ENCODE data around the gene SLC35F1.

Gene SLC35F1

DNA sequence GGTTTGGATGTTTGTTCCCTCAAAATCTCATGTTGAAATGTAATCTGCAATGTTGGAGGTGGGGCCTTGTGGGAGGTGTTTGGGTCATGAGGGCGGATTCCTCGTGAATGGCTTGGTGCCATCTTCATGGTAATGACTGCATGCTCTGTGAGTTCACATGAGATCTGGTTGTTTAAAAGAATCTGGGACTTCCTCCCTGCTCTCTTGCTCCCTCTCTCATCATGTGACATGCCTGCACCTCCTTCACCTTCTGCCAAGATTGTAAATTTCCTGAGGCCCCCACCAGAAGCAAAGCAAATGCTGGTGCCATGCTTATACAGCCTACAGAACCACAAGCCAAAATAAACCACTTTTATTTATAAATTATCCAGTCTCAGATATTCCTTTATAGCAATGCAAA lies 390.8 kb downstream of the SLC35F1 start:
- H3K36me3 Mint-ChIP-seq (ENCODE audit: insufficient read depth): no peaks in the 10 kb centered on the region

DNA sequence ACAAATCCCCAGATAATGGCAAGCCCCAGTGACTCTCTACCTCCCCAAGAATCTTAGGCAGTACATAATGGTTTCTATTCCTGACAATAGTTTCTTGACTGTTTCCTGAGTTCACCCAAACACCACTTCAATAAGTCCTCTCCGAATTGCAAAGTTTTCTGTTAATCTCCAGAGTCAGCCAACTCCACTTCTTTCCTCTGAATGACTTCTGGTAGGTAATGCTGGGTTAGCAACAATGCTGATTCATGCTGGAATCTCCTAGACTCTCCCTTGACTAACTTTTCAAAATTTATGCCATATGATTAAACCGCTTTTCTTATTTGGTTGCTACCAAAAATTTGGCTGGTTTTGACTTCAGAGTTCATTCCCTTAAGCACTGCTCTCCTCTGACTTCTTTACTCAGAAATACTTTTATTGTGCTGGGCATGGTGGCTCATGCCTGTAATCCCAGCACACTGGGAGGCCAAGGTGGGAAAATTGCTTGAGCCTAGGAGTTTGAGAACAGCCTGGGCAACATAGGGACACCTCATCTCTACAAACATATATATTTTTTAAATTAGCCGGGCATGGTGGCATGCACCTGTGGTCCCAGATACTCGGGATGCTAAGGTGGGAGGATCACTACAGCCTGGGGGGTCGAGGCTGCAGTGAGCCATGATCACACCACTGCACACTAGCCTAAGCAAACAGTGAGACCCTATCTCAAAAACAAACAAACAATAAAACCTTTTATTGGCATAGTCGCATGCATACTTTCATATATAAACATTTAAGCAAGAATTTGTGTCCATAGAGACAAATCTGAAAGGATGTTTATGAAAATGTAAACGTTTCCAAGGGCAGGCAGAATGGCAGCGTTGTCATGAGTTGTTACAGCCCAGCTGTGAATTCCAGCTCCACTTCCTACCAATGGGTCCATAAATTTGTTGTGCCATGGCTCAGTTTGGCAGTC lies 391.7 kb downstream of the SLC35F1 start:
- no peaks in the 10 kb centered on the region for H3K9me3 Mint-ChIP-seq
- no peaks in the 10 kb centered on the region for H3K36me3 Mint-ChIP-seq (ENCODE audit: insufficient read depth)
- no peaks in the 10 kb centered on the region for H3K4me1 Mint-ChIP-seq (ENCODE audit: low read depth in 2 of 2)
- DNase-seq: no peak
- H3K27ac Mint-ChIP-seq: no peak overlapping the region
- H3K4me3 Mint-ChIP-seq: no peak overlapping the region
- peaks cover 22 to 29% of the 10 kb centered on the region in 2 donors for H3K27me3 Mint-ChIP-seq
- ATAC-seq (replicated peaks): no peak

More for the DNA sequence above, 390.8 kb downstream of the SLC35F1 start:
- H3K9me3 Mint-ChIP-seq: no peaks in the 10 kb centered on the region
- H3K4me1 Mint-ChIP-seq (ENCODE audit: low read depth in 2 of 2): no peaks in the 10 kb centered on the region
- ATAC-seq (replicated peaks) (no peak), DNase-seq (no peak)
- H3K27me3 Mint-ChIP-seq: peaks cover 24 to 29% of the 10 kb centered on the region in 2 donors
- no peak overlapping the region for H3K27ac Mint-ChIP-seq
- no peak overlapping the region for H3K4me3 Mint-ChIP-seq

DNA sequence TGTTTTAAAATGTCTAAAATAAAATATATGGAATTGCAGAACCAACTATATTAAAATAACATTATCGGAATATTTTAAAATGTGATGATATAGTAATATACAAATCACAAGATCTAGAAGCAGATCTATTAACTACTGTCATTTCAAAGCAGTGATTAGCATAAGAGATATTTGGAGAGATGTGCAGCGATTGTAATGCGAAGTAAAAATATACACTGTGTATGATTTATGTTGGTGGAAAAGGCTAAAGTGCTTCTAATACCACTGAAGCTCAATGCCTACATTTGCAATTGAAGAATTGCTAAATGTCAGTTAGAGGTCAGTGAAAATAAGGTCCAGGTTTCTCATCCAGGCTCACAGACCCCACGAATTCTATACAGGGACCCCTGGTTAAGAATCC lies 392.4 kb downstream of the SLC35F1 start:
- H3K27me3 Mint-ChIP-seq: peaks cover 22 to 30% of the 10 kb centered on the region in 2 donors
- H3K4me1 Mint-ChIP-seq (ENCODE audit: low read depth in 2 of 2): no peaks in the 10 kb centered on the region
- no peak for ATAC-seq (replicated peaks)
- no peak overlapping the region for H3K27ac Mint-ChIP-seq
- H3K36me3 Mint-ChIP-seq (ENCODE audit: insufficient read depth): no peaks in the 10 kb centered on the region
- no peak for DNase-seq
- no peaks in the 10 kb centered on the region for H3K9me3 Mint-ChIP-seq
- H3K4me3 Mint-ChIP-seq: no peak overlapping the region

GRCh38 chr6:118304321-118304720 lies 397.3 kb downstream of the SLC35F1 start:
- DNase-seq: no peak
- Mint-ChIP-seq H3K27me3 (peaks cover 5 to 10% of the 10 kb centered on the region in 2 donors), H3K4me3 (no peak overlapping the region), H3K27ac (no peak overlapping the region), H3K36me3 (ENCODE audit: insufficient read depth) (no peaks in the 10 kb centered on the region), H3K9me3 (no peaks in the 10 kb centered on the region), H3K4me1 (ENCODE audit: low read depth in 2 of 2) (no peaks in the 10 kb centered on the region)
- ATAC-seq (replicated peaks): no peak

DNA sequence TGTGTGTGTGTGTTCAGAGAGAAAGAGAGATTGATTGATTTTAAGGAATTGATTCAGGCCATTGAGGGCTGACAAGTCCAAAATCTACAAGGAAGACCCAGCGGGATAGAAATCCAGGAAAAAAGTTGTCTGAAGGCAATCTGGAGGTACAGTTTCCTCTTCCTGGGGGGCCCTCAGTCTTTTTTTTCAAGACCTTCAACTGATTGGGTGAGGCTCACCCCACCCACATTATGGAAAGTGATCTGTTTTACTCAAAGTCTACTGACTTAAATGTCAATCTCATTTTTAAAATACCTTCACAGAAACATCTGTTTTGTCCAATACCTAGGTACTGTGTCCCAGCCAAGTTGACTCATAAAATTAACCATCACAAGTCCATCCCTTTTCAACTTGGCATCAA lies 398.0 kb downstream of the SLC35F1 start:
- H3K4me1 Mint-ChIP-seq (ENCODE audit: low read depth in 2 of 2): no peaks in the 10 kb centered on the region
- ATAC-seq (replicated peaks) (no peak), DNase-seq (no peak)
- H3K9me3 Mint-ChIP-seq: no peaks in the 10 kb centered on the region
- H3K4me3 Mint-ChIP-seq: no peak overlapping the region
- H3K36me3 Mint-ChIP-seq (ENCODE audit: insufficient read depth): no peaks in the 10 kb centered on the region
- H3K27ac Mint-ChIP-seq: no peak overlapping the region
- peaks cover 5 to 10% of the 10 kb centered on the region in 2 donors for H3K27me3 Mint-ChIP-seq

DNA sequence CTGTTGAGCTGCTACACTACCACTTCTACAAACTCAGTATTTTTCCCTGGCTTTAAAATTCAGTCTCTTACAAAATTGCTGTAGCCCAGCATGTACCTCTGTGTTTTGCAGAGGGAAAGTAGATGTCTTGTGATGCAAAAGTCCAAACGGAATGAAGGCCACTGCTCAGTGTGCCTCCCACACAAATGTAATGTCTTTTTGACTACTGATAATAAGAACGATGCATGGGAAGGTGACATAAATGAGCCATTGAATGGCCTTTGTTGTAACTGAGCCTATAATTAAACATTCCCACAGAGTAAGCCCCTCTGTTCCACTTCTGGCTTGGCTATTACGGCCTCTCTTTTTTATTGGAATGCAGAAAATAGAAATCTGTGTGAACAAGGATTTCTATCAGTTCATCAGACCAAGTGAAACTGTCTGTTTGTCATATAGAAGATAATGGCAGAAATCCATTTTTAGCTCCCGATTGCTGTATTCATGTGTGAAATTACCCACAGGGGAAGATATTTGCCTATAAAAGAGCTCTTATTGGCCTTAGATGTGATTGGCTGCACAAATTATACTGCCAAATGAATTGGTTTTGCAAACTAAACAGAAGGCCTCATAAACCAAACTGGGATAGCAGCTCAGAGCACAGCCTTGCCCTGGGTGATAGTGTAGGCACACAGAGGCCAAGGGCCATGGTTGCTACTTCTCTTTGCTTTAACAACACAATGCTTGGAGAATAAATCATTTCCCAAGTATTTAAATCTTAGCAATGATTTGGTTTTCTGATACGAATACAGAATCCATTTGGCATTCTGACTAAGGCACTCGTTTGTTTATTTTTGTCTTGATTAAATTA lies 399.6 kb downstream of the SLC35F1 start:
- Mint-ChIP-seq H3K4me1 (ENCODE audit: low read depth in 2 of 2) (no peaks in the 10 kb centered on the region), H3K4me3 (no peak overlapping the region), H3K27ac (no peak overlapping the region), H3K9me3 (no peaks in the 10 kb centered on the region), H3K27me3 (peaks cover 5 to 10% of the 10 kb centered on the region in 2 donors), H3K36me3 (ENCODE audit: insufficient read depth) (no peaks in the 10 kb centered on the region)
- ATAC-seq (replicated peaks) (no peak), DNase-seq (no peak)

DNA sequence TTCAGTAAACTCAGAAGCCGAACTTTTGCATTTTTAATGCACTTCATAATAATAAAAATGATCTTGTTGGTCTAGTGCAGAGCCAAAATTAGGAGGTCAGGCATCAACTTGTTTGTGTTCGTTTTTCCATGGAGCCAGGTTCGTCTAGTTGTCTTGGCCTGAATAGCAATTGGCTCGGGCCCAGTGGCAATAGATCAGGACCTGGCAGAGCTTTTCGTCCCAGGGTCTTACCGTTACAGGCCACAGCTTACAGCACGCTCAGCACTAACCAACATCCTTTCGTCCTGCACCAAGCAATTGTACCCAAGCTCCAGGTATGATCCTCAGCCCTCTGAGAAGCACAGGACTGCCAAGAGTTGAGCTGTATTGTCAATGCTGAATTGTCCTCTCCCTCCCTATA lies 400.5 kb downstream of the SLC35F1 start:
- DNase-seq: no peak
- Mint-ChIP-seq H3K36me3 (ENCODE audit: insufficient read depth) (no peaks in the 10 kb centered on the region), H3K9me3 (no peaks in the 10 kb centered on the region), H3K4me1 (ENCODE audit: low read depth in 2 of 2) (no peaks in the 10 kb centered on the region), H3K27ac (no peak overlapping the region), H3K27me3 (peaks cover 5 to 10% of the 10 kb centered on the region in 2 donors), H3K4me3 (no peak overlapping the region)
- no peak for ATAC-seq (replicated peaks)

DNA sequence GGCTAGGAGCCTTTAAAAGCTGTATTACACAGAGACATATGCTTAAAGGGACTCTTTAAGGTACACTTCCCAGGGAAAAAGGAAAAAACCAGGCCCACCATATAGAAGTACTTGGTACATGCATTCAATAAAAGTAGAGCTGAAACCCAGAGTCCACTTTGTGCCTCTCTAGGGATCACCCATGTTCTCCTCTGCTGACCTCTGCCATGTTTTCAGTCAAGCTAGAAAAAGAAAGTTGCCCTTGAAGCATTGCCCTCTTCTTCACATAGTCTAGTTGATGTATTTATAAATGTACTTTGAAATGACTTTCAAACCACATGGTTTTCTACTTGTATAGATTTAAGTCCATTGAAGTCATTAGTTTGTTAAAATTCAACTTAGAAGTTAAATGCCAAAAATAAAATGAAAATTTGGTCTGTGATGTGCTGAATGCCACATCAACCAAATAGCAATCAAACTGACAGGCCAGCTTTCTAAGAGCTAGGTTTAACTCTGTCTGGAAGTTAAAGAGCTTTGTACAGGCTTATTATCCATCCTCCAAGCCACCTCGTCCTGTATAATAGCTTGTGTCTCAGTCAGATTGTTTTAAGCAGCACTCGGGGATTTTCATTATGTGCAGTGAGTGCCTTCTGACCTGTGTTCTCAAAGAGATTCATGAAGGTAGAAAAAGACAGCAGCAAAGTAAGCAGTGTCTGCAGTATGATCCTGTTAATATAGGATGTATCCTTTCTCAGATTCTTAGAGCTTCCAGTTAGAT lies 402.5 kb downstream of the SLC35F1 start:
- DNase-seq: no peak
- H3K4me3 Mint-ChIP-seq: no peak overlapping the region

GRCh38 chr6:118313208-118313607 lies 406.1 kb downstream of the SLC35F1 start:
- Mint-ChIP-seq H3K4me3 (no peak overlapping the region), H3K36me3 (ENCODE audit: insufficient read depth) (no peaks in the 10 kb centered on the region), H3K27me3 (peaks cover 0 to 12% of the 10 kb centered on the region in 2 donors), H3K27ac (no peak overlapping the region), H3K9me3 (no peaks in the 10 kb centered on the region), H3K4me1 (ENCODE audit: low read depth in 2 of 2) (no peaks in the 10 kb centered on the region)
- no peak for ATAC-seq (replicated peaks)
- DNase-seq: no peak

More for the DNA sequence above, 402.5 kb downstream of the SLC35F1 start:
- H3K27me3 Mint-ChIP-seq: peaks cover 4 to 10% of the 10 kb centered on the region in 2 donors
- H3K9me3 Mint-ChIP-seq: no peaks in the 10 kb centered on the region
- no peaks in the 10 kb centered on the region for H3K36me3 Mint-ChIP-seq (ENCODE audit: insufficient read depth)
- H3K27ac Mint-ChIP-seq: no peak overlapping the region
- ATAC-seq (replicated peaks): no peak
- no peaks in the 10 kb centered on the region for H3K4me1 Mint-ChIP-seq (ENCODE audit: low read depth in 2 of 2)

GRCh38 chr6:118313762-118314161 lies 406.7 kb downstream of the SLC35F1 start:
- no peak overlapping the region for H3K27ac Mint-ChIP-seq
- no peak for ATAC-seq (replicated peaks)

DNA sequence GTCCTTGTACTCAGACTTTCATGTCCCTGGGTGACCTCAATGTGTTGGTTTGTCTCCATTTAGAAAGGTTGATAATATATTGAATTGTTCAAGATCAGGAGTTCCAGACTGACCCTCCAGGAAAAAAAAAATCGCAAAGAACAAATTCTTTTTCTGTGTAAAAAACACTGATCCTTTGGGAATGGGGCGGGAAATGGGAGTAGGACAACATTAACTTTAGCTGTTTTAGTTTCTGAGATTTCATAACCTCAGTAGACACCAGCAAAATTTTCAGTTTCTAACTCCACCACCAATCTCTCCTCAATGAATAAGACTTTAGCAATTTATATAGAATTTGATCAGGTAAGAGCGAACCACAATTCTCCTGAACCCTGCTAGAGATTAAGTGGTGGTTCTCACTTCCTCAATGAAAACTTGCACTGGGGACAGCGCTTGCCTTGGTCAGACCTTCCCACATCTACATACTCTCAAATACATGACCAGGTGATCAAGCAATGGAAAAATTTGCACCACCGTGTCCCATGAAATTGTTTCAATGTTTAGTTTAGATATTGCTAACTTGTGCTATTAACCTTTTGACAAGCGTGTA lies 409.8 kb downstream of the SLC35F1 start:
- DNase-seq (no peak), ATAC-seq (replicated peaks) (no peak)
- no peak overlapping the region for H3K4me3 Mint-ChIP-seq
- H3K27me3 Mint-ChIP-seq: peaks cover 0 to 12% of the 10 kb centered on the region in 2 donors
- H3K36me3 Mint-ChIP-seq (ENCODE audit: insufficient read depth): no peaks in the 10 kb centered on the region
- no peaks in the 10 kb centered on the region for H3K9me3 Mint-ChIP-seq
- no peak overlapping the region for H3K27ac Mint-ChIP-seq
- H3K4me1 Mint-ChIP-seq (ENCODE audit: low read depth in 2 of 2): no peaks in the 10 kb centered on the region

More at GRCh38 chr6:118313762-118314161, 406.7 kb downstream of the SLC35F1 start:
- Mint-ChIP-seq H3K9me3 (no peaks in the 10 kb centered on the region), H3K4me1 (ENCODE audit: low read depth in 2 of 2) (no peaks in the 10 kb centered on the region), H3K36me3 (ENCODE audit: insufficient read depth) (no peaks in the 10 kb centered on the region), H3K27me3 (peaks cover 0 to 12% of the 10 kb centered on the region in 2 donors), H3K4me3 (no peak overlapping the region)
- DNase-seq: no peak

- H3K4me1 Mint-ChIP-seq (ENCODE audit: low read depth in 2 of 2): no peaks in the 10 kb centered on the region
- no peaks in the 10 kb centered on the region for H3K9me3 Mint-ChIP-seq
- DNase-seq: no peak
- no peak overlapping the region for H3K27ac Mint-ChIP-seq
- ATAC-seq (replicated peaks): no peak
- no peak overlapping the region for H3K4me3 Mint-ChIP-seq
- peaks cover 0 to 12% of the 10 kb centered on the region in 2 donors for H3K27me3 Mint-ChIP-seq
- H3K36me3 Mint-ChIP-seq (ENCODE audit: insufficient read depth): no peaks in the 10 kb centered on the region
Measured at GRCh38 chr6:118317581-118318563, 410.8 kb downstream of the SLC35F1 start.

Measured in effector memory CD8-positive, alpha-beta T cell (primary cell).